Prostate gland (tissue), 2 donors: Measurements from ENCODE around the gene CSK. TPM values are rescaled to one million over a fixed set of nuclear protein-coding genes. Genes with fewer than 3 reads are reported as not detected.

Experiments
- DNase-seq: peaks from one replicate; pipeline ENCODE4 v3.0.0-alpha.2; 2019; ENCODE audit warnings: low spot score
- H3K27ac ChIP-seq, 2 donors: fragments of 200-600 bp; sonication (generic); 2 replicates each; pipeline ENCODE4 v1.5.1; 2017 to 2019
- H3K27me3 ChIP-seq: fragments of 200-600 bp; sonication (generic); replicated peaks from 2 replicates; pipeline ENCODE4 v1.5.1; 2019; ENCODE audit not compliant: insufficient read depth
- H3K36me3 ChIP-seq, 2 donors: fragments of 200-600 bp; sonication (generic); 1 replicate in 1 of 2; 2 replicates in 1 of 2; pipeline versions ENCODE4 v1.5.1 to v1.8.1; 2017 to 2019
- H3K4me1 ChIP-seq: fragments of 200-600 bp; sonication (generic); replicated peaks from 2 replicates; pipeline ENCODE4 v1.5.1; 2019
- H3K4me3 ChIP-seq, 2 donors: fragments of 200-600 bp; sonication (generic); 2 replicates each; pipeline ENCODE4 v1.5.1; 2017 to 2019
- H3K9me3 ChIP-seq: fragments of 200-600 bp; sonication (generic); 2 replicates; pipeline ENCODE4 v1.5.1; 2017
- CTCF ChIP-seq, 4 experiments: fragments of 200-600 bp in 2 of 4; fragments of 450-650 bp in 2 of 4; sonication (generic) in 2 of 4; IDR thresholded peaks; 1 replicate in 3 of 4; 2 replicates in 1 of 4; pipeline ENCODE4 v1.5.1; 2016 to 2019; ENCODE audit warnings: antibody characterized with exemption in 4 of 4, mild to moderate bottlenecking in 2 of 4, moderate library complexity in 2 of 4
- POLR2A ChIP-seq: fragments of 450-650 bp; IDR thresholded peaks from one replicate; pipeline ENCODE4 v1.6.1; 2016; ENCODE audit warnings: antibody characterized with exemption, mild to moderate bottlenecking
- POLR2AphosphoS5 ChIP-seq: sonication (generic); formaldehyde crosslinking; IDR thresholded peaks from one replicate; pipeline ENCODE4 v1.6.1; 2017; ENCODE audit warnings: antibody characterized with exemption
- WGBS: methylation state at CpG from one replicate; pipeline ENCODE4 v1.1.5; 2018; 5-methylcytosine and 5-hydroxymethylcytosine counted together
- intact Hi-C: fragments of 100-400 bp; cut with DNase I; formaldehyde crosslinking; loops from one replicate; pipeline ENCODE4 v1.14.2; 2022
- total RNA-seq, 2 donors: library from RNA; depleted of rRNA; stranded (reverse); fragments of >200 nt; gene quantifications; one replicate each; pipeline ENCODE4 v1.1.0, GENCODE V29; 2016

Gene CSK
- total RNA-seq, 2 donors from 2014 or later = 45.3 to 57.0 TPM

- intact Hi-C loops = no loop called here
- no peaks in the 10 kb centered on the region for H3K27me3 ChIP-seq
- no peaks in the 10 kb centered on the region for H3K9me3 ChIP-seq
- H3K4me3 ChIP-seq = no peak overlapping the region
- H3K4me1 ChIP-seq = peaks cover 18% of the 10 kb centered on the region
- DNase-seq = no peak
- WGBS = 51% methylated on average over 15 of the region's 15 CpGs
- no peak for TF ChIP-seq POLR2AphosphoS5
- no peak for TF ChIP-seq CTCF (IDR thresholded peaks at IDR 0.05)
- no peak for TF ChIP-seq POLR2A
- H3K36me3 ChIP-seq = no peaks in the 10 kb centered on the region
- peak overlapping the region in 1 of 2 donors; percentile 38 for H3K27ac ChIP-seq
These were observed 8.4 kb downstream of the CSK start for GRCh38 chr15:74790080-74790916.

- H3K4me1 ChIP-seq = peaks cover 18% of the 10 kb centered on the region
- H3K27ac ChIP-seq = no peak overlapping the region
- no peaks in the 10 kb centered on the region for H3K9me3 ChIP-seq
- H3K27me3 ChIP-seq = no peaks in the 10 kb centered on the region
- intact Hi-C loops = no loop called here
- DNase-seq = no peak
- H3K36me3 ChIP-seq = no peaks in the 10 kb centered on the region
- WGBS = 68% methylated on average over 1 of the region's 1 CpG
- TF ChIP-seq POLR2A (no peak), CTCF (IDR thresholded peaks at IDR 0.05) (no peak), POLR2AphosphoS5 (no peak)
- no peak overlapping the region for H3K4me3 ChIP-seq
These were observed 9.1 kb downstream of the CSK start for GRCh38 chr15:74791007-74791406.

- peak overlapping the region in 1 of 2 donors; percentile 8 for H3K27ac ChIP-seq
- no peaks in the 10 kb centered on the region for H3K27me3 ChIP-seq
- peaks cover 18% of the 10 kb centered on the region for H3K4me1 ChIP-seq
- DNase-seq = no peak
- no peaks in the 10 kb centered on the region for H3K9me3 ChIP-seq
- no peak overlapping the region for H3K4me3 ChIP-seq
- no peaks in the 10 kb centered on the region for H3K36me3 ChIP-seq
- intact Hi-C loops = no loop called here
- 68% methylated on average over 7 of the region's 7 CpGs for WGBS
- no peak for TF ChIP-seq POLR2A
- TF ChIP-seq POLR2AphosphoS5 = no peak
- TF ChIP-seq CTCF (IDR thresholded peaks at IDR 0.05) = no peak
These were observed 9.8 kb downstream of the CSK start for GRCh38 chr15:74791667-74792066.

- no peak for DNase-seq
- Histone ChIP-seq H3K9me3 (no peaks in the 10 kb centered on the region), H3K4me1 (peaks cover 18% of the 10 kb centered on the region), H3K27ac (no peak overlapping the region), H3K4me3 (no peak overlapping the region), H3K27me3 (no peaks in the 10 kb centered on the region), H3K36me3 (no peaks in the 10 kb centered on the region)
- intact Hi-C loops = no loop called here
- 72% methylated on average over 12 of the region's 12 CpGs for WGBS
- TF ChIP-seq POLR2A (no peak), CTCF (IDR thresholded peaks at IDR 0.05) (no peak), POLR2AphosphoS5 (no peak)
These were observed 10.5 kb downstream of the CSK start for GRCh38 chr15:74792227-74793016.
